Fibroblast of villous mesenchyme (primary cell): ENCODE results near the gene SECTM1. TPM values are rescaled to one million over a fixed set of nuclear protein-coding genes. Genes with fewer than 3 reads are reported as not detected.

Experiments
- DNase-seq: peaks from one replicate; pipeline ENCODE4 v3.0.0-alpha.2; 2010; ENCODE audit warnings: low read depth
- H3K4me3 ChIP-seq: 2 replicates; pipeline ENCODE4 v1.5.1; 2011; ENCODE audit warnings: low read depth, mild to moderate bottlenecking, low read length
- CTCF ChIP-seq: IDR thresholded peaks from 2 replicates; pipeline ENCODE4 v1.5.1; 2012; ENCODE audit warnings: low read depth, mild to moderate bottlenecking, low read length; ENCODE audit not compliant: insufficient read depth
- total RNA-seq: library from RNA; depleted of rRNA; stranded (reverse); fragments of >200 nt; gene quantifications from 2 replicates; pipeline ENCODE4 v1.2.3, GENCODE V29; 2012

Gene SECTM1
- total RNA-seq, 1 donor: 24.2 TPM

- H3K4me3 ChIP-seq: no peak overlapping the region
- TF ChIP-seq CTCF: no peak
- DNase-seq: no peak
These were observed 10.0 kb upstream of the SECTM1 start for GRCh38 chr17:82343560-82343959.

GRCh38 chr17:82342361-82343079 lies 9.0 kb upstream of the SECTM1 start:
- no peak for DNase-seq
- no peak for TF ChIP-seq CTCF
- H3K4me3 ChIP-seq: no peak overlapping the region

DNA sequence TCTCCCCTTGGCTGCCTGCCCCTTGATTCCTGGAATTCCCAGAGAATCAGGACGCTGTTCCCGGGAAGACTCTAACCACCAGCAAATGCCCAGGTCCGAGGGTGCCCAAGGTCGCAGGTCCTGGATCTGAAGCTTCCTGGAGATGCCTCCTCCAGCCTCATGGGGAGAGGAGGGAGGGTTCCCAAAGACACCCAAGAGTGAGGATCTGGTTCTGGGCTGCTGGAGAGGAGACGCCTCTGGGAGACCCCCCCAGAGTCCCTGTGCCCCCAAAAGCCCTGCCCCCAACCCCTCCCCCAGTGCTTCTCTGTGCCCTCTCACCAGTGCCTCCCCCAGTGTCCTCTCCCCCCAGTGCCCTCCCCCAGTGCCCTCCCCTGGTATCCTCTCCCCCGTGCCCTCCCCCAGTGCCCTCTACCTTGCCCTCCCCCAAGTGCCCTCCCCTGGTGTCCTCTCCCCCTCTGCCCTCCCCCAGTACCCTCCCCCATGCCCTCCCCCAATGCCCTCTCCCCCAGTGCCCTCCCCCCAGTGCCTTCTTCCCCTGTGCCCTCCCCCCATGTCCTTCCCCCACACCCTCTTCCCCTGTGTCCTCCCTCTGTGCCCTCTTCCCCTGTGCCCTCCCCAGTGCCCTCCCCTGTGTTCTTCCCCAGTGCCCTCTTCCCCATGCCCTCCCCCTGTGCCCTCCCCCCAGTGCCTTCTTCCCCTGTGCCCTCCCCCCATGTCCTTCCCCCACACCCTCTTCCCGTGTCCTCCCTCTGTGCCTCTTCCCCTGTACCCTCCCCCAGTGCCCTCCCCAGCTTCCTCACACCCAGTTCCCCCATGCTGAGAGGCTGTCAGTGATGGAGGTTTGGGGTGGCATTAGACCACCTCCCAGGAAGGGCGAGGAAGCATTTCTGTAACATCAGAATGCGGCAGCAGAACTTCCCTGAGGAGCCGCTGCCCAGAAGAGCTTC lies 6.3 kb upstream of the SECTM1 start:
- no peak for TF ChIP-seq CTCF
- H3K4me3 ChIP-seq: peak overlapping the region; percentile 50
- DNase-seq: no peak

DNA sequence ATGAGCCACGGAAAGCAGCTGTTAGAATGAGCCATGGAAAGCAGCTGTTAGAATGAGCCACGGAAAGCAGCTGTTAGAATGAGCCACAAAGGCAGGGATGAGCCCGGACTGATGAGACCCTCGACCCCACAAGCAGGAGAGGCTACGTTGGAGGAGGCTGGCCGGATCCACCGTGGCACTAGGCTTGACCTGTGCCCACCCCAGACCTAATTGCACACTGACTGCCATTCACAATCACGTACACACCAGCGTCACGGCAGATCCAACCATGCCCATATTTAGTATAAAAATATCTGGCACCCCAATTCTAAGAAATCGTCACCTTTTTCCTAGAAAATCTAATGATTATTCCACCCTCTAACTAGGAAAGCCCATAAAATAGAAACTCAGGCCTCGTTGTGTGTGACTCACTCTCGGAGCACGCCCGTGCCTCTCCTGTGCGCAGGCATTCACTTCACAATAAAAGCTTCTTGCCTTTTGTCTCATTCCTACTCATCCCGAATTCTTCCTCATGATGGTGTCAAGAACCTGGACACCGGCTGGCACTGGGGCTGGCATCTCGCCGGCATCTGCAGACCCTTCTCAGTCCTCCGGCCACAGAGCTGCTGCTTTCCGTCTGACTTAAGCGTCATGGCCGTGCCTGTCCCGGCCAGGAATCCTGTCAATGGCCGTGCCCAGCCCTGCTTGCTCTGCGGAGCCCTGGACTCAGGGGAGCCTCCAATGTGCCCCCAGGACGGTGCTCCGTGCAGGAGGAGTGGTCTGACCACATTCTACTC lies 5.5 kb upstream of the SECTM1 start:
- H3K4me3 ChIP-seq: peak overlapping the region; percentile 50
- peak; percentile 74 for DNase-seq
- no peak for TF ChIP-seq CTCF

- peak overlapping the region; percentile 54 for H3K4me3 ChIP-seq
- DNase-seq: peak; percentile 52
These were observed 1.2 kb upstream of the SECTM1 start for GRCh38 chr17:82334622-82335394.

More at GRCh38 chr17:82334622-82335394, 1.2 kb upstream of the SECTM1 start:
- no peak for TF ChIP-seq CTCF
